ENCODE measurements around the gene GFY. TPM values are rescaled to one million over a fixed set of nuclear protein-coding genes. Genes with fewer than 3 reads are reported as not detected.

Gene GFY
- total and polyA plus RNA-seq, 9 of the 15 experiments (the other 6 are each of a cell fraction or from before 2014, with no cell fraction given) = 0.06 to 0.40 (median 0.19) TPM; not detected in 3

GRCh38 chr19:49443366-49444099, 18.3 kb downstream of the GFY start (continued):
- TF ChIP-seq ZZZ3 (IDR thresholded peaks at IDR 0.05) = no peak
- TF ChIP-seq ETV5 (CRISPR knock-in tag; IDR thresholded peaks at IDR 0.05; ENCODE audit: low read depth) = peak; percentile 85
- no peak for TF ChIP-seq SMAD2 (IDR thresholded peaks at IDR 0.05; ENCODE audit: low read depth, low read length)
- TF ChIP-seq POLR2H (tag; IDR thresholded peaks at IDR 0.05; ENCODE audit: low read depth) = no peak
- peak; percentile 42; the same call in 1 of the 2 replicates for TF ChIP-seq BCOR (IDR thresholded peaks at IDR 0.05)
- no peak for TF ChIP-seq ZFP36 (IDR thresholded peaks at IDR 0.05; ENCODE audit: low read depth, low read length, partially characterized antibody)
- no peak for TF ChIP-seq MYNN (IDR thresholded peaks at IDR 0.05)
- no peak for TF ChIP-seq MYNN (CRISPR knock-in tag; IDR thresholded peaks at IDR 0.05)
- TF ChIP-seq ZBTB12 (CRISPR knock-in tag; IDR thresholded peaks at IDR 0.05) = no peak
- TF ChIP-seq ZNF232 (CRISPR knock-in tag; IDR thresholded peaks at IDR 0.05) = no peak
- TF ChIP-seq, protein P1, sequence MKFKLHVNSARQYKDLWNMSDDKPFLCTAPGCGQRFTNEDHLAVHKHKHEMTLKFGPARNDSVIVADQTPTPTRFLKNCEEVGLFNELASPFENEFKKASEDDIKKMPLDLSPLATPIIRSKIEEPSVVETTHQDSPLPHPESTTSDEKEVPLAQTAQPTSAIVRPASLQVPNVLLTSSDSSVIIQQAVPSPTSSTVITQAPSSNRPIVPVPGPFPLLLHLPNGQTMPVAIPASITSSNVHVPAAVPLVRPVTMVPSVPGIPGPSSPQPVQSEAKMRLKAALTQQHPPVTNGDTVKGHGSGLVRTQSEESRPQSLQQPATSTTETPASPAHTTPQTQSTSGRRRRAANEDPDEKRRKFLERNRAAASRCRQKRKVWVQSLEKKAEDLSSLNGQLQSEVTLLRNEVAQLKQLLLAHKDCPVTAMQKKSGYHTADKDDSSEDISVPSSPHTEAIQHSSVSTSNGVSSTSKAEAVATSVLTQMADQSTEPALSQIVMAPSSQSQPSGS (CRISPR knock-in tag; IDR thresholded peaks at IDR 0.05) = no peak
- no peak for TF ChIP-seq NCOA2 (IDR thresholded peaks at IDR 0.05; ENCODE audit: partially characterized antibody in 2 of 2)
- TF ChIP-seq ZNF197 (CRISPR knock-in tag; IDR thresholded peaks at IDR 0.05; ENCODE audit: low read depth) = peak; percentile 96
- no peak for TF ChIP-seq UBTF (IDR thresholded peaks at IDR 0.05; ENCODE audit: borderline replicate concordance in 1 of 2, low read depth in 2 of 2, low read length in 2 of 2)
- no peak for TF ChIP-seq MCM3 (IDR thresholded peaks at IDR 0.05)
- no peak; the same call in 1 of the 2 replicates for TF ChIP-seq SIN3B (IDR thresholded peaks at IDR 0.05; ENCODE audit: low read depth)
- TF ChIP-seq CTBP1 (IDR thresholded peaks at IDR 0.05; ENCODE audit: borderline replicate concordance) = peak; percentile 94
